Omental fat pad (tissue), 4 donors: Measurements from ENCODE around the gene THOC5. TPM values are rescaled to one million over a fixed set of nuclear protein-coding genes. Genes with fewer than 3 reads are reported as not detected.
"Not testable (repeated sequence)": the region's sequence is repeated elsewhere in the genome, so short reads cannot be mapped to it uniquely, and the experiment has no call there.

Source experiments
- ATAC-seq: fragments of 150-250 bp; one replicate; pipeline ENCODE4 v1.9.1; 2016; ENCODE audit warnings: mild to moderate bottlenecking, moderate library complexity; ENCODE audit not compliant: low FRiP score
- DNase-seq: peaks from one replicate; pipeline ENCODE4 v3.0.0-alpha.2; 2019; ENCODE audit warnings: low spot score
- CTCF ChIP-seq, 3 donors: fragments of 450-650 bp; IDR thresholded peaks; one replicate each; pipeline ENCODE4 v1.5.1; 2016 to 2017; ENCODE audit warnings: antibody characterized with exemption in 3 of 3, mild to moderate bottlenecking in 3 of 3, moderate library complexity in 2 of 3
- total RNA-seq, 4 donors: library from RNA; depleted of rRNA; stranded (reverse); fragments of >200 nt; gene quantifications; one replicate each; pipeline ENCODE4 v1.1.0, GENCODE V29; 2016

The THOC5 gene
- total RNA-seq, 4 donors from 2014 or later, result 21.0 to 54.2 (median 29.4) TPM

- no peak for TF ChIP-seq CTCF (IDR thresholded peaks at IDR 0.05)
- no peak for DNase-seq
- no peak for ATAC-seq
These were observed 49.7 kb downstream of the THOC5 start for GRCh38 chr22:29503811-29504372.

DNA sequence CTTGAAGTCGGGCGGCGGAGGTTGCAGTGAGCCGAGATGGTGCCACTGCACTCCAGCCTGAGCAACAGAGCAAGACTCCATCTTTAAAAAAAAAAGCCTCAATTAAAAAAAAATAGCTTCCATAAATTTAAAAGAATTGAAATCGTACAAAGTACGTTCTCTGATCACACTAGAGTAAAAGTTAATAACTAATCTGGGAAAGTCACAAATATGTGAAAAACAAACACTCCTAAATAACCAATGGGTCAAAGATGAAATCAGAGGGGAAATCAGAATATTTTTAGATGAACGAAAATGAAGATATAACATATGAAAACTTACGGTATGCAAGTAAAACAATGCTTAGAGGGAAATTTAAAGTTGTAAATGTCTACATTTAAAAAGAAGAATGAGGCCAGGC lies 53.7 kb downstream of the THOC5 start:
- no peak for TF ChIP-seq CTCF (IDR thresholded peaks at IDR 0.05)
- DNase-seq (no peak), ATAC-seq (no peak)

GRCh38 chr22:29493636-29494035 lies 59.9 kb downstream of the THOC5 start:
- ATAC-seq, result no peak
- DNase-seq, result no peak
- no peak for TF ChIP-seq CTCF (IDR thresholded peaks at IDR 0.05)

DNA sequence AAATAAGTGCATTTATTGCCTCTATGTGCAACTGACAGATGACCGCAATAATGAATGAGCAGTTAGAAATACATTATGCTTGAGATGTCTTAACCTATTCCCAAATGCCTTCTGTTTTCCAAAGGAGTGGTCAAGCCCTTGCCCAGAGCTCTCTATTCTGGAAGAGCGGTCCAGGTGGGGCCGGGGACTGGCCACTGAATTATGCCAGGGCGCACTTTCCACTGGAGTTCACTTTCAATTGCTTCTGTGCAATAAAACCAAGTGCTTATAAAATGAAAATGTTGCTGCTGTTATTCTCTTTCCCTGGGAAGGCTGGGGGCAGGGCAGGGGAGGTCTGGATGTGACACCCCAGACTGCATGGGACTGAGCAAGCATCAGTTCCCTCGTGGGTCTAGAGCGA lies 62.5 kb downstream of the THOC5 start:
- no peak for ATAC-seq
- no peak for DNase-seq
- no peak for TF ChIP-seq CTCF (IDR thresholded peaks at IDR 0.05)

DNA sequence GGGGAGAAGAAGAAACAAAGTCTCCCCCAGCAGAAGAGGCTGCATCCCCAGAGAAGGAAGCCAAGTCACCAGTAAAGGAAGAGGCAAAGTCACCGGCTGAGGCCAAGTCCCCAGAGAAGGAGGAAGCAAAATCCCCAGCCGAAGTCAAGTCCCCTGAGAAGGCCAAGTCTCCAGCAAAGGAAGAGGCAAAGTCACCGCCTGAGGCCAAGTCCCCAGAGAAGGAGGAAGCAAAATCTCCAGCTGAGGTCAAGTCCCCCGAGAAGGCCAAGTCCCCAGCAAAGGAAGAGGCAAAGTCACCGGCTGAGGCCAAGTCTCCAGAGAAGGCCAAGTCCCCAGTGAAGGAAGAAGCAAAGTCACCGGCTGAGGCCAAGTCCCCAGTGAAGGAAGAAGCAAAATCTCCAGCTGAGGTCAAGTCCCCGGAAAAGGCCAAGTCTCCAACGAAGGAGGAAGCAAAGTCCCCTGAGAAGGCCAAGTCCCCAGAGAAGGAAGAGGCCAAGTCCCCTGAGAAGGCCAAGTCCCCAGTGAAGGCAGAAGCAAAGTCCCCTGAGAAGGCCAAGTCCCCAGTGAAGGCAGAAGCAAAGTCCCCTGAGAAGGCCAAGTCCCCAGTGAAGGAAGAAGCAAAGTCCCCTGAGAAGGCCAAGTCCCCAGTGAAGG lies 64.3 kb downstream of the THOC5 start:
- not testable (repeated sequence) for ATAC-seq, DNase-seq

DNA sequence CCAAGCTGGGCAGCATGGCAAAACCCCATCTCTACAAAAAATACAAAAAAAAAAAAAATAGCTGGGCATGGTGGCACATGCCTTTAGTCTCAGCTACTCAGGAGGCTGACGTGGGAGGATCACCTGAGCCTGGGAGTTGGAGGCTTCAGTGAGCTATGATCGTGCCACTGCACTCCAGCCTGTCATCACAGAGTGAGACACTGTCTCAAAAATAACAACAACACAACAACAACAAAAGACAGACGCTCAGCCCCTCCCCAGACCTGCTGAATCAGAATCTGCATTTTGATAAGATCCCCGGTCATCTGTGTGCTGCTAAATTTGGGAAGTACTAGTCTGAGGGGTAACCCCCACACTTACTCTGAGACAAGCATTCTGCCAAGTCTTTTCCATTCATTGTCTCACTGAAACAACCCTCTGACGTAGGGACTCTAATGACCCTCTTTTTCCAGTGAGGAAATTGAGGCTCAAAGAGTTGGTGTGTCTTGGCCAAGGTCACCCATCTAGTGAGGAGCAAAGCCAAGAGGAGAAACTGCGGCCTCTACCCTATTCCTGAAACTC lies 66.1 kb downstream of the THOC5 start:
- TF ChIP-seq CTCF (IDR thresholded peaks at IDR 0.05), result no peak
- DNase-seq (no peak), ATAC-seq (no peak)

DNA sequence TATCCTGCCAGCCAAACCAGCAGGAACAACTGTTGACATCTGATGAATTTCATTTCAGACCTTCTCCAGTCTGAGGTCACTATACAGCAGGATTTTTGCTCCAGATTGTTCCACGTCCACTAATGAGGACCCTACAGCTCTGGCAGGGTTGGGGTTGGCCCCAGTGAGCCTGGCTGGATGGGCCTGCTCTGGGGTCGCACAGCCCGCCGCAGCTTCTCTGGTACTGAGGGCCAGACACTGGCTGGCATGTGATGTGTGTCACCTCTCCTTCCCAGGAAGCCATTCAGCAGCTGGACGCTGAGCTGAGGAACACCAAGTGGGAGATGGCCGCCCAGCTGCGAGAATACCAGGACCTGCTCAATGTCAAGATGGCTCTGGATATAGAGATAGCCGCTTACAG lies 68.1 kb downstream of the THOC5 start:
- DNase-seq, result no peak
- no peak for ATAC-seq
- no peak for TF ChIP-seq CTCF (IDR thresholded peaks at IDR 0.05)
